NCI-H446 (cell line): ENCODE data around the gene CNKSR2.

Experiments
- DNase-seq, 2 experiments: peaks; one replicate each; lab custom pipeline; 2025; lab: John Stamatoyannopoulos, UW

The CNKSR2 gene

DNA sequence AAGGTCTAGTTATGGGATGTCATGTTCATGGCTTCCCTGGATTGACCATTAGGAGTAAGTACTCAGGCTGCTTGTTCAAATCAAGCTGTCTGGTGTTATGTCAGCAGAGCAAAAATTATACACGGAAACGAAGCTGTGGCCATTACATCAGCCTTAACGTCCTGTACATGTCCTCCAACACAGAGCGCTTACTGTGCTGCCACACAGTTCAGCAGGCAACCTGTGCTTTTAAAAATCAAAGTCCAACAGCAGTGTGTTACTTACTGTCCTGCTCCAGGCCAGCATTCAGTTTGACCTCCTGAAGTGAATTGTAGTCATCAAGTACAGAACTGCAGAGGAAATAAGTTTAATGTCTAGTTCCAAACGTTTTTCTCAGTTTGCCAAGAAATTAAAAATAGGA is 237.9 kb downstream of the CNKSR2 start:
- DNase-seq: no peak

- no peak for DNase-seq
Measured at GRCh38 chrX:21616386-21616785, 242.2 kb downstream of the CNKSR2 start.

DNA sequence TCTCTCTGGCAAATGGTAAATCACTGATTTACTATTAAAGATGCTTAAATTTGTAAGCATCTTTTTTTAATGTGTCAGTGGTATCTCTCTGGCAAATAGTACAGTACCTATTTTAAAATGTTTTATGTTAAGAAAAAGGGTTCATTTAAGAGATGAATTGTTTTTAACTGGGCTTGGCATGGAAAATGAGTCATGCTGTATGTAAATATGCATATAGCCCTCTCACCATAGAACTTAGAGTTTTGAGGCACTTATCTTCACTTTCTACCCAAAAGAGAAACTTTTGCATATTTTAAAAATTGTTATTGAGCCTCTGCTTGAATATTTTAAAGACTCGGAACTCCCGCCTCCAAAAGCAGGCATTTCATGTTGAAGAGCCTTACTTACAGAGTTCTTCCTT is 246.0 kb downstream of the CNKSR2 start:
- no peak for DNase-seq

- DNase-seq: no peak
Measured at GRCh38 chrX:21623778-21624501, 249.7 kb downstream of the CNKSR2 start.

DNA sequence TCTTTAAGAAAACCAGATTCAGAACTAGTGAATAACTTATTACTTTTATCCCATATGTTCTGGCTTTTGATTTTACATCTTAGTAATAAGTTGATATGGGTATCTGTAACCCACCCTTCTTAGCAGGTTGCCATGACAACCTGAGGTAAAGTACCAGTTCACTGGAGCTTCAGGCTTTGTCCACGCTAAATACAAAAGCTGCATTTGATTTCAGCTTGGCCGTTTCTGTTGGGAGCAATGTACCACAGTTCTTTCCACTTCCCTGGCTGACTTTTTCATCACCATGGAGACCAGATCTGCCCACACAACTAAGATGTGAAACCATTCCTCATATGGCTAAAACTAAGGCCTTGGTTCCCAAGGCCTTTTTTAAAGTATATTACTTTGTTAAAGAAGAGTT is 257.8 kb downstream of the CNKSR2 start:
- no peak for DNase-seq

GRCh38 chrX:21638311-21638710 is 264.1 kb downstream of the CNKSR2 start:
- no peak for DNase-seq

DNA sequence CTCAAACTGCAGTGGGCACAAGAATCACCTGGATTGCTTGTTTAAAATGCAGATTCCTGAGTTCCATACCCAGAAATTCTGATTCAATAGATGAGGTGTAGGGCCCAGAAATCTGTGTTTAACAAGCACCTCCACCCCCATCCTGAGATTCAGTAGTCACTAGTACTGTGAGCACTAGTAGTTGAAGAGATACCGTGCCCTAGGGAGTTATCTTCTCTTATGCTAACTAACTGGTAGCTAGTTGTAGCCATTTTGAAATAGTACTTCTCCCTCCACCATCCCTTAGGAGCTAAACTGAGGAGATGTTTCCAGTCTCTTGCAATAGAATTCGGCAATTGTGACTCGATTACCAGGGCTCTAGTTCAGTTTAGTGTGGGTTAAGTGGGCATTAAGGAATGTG is 265.6 kb downstream of the CNKSR2 start:
- DNase-seq: no peak

DNA sequence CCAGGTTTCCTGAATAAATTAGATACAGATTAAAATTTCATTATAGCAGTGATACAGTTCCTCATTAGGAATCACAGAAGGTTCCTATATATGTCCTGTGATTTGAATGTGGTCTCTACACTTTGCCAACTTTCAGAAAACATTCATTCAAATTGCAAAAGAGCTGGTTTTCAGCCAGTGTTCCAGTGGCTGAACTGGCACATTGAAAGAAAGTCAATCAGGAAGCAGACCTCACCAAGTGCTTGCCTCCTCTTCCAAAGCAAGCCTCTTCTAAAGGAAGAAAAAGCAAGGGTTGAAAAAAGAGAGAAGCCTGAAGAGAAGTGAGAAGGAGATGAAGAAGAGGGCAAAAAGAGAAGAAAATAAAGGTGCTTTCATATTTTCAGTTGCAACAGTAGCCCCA is 271.2 kb downstream of the CNKSR2 start:
- peak in 1 of 2 experiments; percentile 30 for DNase-seq

- peak in 1 of 2 experiments; percentile 6 for DNase-seq
Measured at GRCh38 chrX:21645886-21646285, 271.7 kb downstream of the CNKSR2 start.

DNA sequence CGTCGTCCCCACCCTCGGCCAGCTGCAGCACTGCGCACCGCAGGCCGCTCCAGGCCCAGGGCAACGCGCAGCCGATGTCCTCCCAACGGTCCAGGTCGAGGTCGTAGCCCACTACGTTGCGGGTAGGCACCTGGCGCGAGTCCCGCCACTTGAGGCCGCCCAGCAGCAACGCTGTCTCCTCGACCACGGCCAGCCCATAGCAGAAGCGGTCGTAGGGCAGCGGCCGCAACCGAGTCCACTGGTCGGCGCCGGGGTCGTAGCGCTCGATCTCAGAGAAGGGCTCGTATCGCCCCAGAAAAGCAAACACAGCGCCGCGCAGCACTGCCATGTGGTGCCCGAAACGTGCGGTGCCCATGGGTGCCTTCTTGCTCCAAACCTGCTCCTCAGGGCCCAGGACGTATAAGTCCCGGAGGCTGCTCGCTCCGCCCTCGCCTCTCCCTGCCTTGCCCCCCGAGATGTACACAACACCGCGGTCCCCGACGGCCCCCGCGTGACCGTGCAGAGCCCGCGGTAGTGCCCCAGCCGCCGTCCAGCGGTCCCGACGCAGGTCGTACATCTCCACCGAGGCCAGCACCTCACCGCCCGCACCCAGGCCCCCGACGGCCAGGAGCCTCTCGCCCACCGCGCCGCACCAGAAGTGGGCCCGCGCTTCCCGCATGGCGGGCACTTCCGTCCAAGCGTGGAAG is 281.8 kb downstream of the CNKSR2 start:
- DNase-seq: no peak

- DNase-seq: no peak
Measured at GRCh38 chrX:21656587-21657317, 282.5 kb downstream of the CNKSR2 start.

DNA sequence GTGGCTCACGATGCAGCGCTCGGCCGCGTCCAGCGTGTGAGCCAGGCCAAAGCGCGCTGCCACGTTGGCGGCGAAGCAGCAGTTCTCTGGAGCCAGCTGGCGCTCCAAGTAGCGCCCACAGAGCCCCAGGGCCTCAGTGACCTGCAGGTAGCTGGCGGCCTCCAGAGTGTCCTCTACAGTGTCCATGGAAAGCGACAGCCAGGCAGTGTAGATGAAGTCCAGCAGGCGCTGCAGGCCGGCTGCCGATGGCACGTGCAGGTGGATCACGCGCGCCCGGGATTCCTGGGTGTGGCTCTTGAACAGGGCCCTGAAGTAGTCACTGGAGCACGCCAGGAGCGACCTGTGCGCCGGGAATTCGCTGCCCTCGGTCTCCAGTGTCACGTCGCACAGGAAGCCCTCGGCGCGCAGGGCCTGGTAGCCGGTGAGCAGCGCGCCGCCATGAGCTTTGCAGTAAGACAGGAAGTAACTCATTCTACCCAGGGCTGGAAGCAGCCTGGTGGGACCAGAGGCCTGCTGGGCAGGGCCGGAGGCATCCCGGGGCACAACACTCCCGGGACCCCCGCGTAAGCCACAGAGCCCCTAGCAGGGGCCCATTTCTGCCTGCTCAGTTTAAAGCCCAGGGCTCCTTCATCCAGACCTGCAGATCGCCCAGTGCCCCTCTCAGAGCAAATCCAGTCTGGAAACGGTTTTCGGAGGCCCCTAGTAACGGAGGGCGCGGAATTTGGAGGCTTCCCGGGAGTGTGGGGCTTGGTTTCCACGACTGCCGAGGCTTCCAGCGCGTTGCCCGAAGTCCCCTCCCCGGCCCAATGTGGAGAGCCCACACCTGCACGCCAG is 283.3 kb downstream of the CNKSR2 start:
- no peak for DNase-seq

DNA sequence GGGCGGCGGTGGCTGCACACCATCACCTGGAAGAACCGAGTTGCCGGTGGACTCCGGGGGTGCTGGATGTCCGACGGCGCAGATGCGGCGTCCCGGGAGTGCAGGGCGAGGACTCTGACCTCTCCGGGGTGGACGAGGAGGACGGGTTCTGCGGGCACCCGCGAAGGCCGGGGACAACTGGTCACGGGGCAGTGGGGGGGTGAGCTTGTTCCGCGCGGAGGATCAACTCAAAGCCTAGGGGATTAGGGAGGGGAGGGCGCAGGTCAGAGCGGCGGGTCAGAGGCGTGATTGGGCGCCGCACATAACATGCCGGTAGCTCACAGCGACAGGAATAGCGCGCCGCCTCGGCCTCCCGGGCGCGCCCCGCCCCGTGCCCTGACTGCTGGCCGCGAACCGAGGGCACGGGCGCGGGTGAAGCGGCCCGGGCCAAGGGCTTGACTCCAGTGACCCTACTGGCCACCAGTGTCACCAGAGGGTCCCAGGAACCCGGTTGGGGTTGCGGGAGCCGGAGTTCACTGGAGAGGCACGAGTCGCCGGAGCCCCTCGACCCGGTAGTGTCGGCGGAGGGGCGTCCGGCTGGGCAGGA is 284.0 kb downstream of the CNKSR2 start, which contains the start of gene KLHL34:
TSS of gene KLHL34 (minus strand) at position 179 of the 586 bp plus-strand sequence. CDS start 542 bp downstream, outside the sequence.
- DNase-seq: no peak

DNA sequence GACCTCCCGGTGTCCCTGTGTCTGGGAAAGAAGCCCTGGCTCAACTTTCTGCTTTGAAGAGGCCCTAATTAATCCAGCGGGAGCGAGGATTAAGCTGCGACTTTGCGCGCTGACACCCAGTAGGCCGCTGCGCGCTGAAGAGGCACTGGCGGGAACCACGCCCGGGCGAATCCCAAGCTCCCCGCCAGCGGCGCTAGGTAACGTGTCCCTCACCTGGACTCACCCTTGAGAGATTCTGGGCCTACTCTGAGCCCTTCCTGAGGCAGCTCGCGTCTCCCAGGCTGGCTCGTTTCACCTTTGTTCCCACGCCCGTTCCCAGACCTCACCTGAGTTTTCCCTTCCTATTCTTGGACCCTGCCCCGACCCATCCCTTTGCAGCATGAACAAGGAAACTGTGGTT is 284.5 kb downstream of the CNKSR2 start:
- DNase-seq: no peak

DNA sequence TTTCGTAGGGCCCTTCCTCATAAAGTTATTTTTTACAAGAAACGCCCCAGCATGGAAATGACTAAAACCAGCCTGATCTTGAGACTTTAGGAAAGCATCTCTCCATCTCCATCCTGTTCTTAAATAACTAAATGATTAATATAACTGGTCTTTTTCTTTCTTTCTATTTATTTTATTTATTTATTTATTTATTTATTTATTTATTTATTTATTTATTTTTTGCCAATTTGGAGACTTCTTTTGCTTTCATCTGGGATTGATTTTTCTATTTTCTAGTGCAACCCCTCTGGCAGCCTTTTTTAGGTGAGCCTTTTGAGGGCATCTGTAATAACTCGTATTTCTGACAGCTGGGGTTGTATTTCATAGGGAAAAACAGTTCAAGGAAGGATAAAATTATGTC is 285.1 kb downstream of the CNKSR2 start:
- DNase-seq: no peak

DNA sequence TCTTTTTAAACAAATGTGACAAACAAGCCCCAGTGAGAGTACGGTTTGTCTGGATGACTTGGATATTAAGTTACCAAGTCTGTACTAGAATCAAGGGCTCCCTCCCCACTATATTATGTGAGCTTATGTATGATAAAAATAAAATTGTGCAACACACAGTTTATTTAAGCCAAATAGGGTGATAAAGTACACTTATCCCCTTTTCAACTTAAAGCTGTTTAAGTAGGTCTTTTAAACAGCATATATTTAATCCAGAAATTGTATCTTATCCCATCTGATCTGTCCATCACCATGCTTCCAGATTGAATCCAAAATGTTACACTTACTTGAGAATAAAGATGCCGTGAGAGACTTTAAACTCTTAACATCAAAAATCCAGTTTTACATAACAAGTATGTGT is 285.9 kb downstream of the CNKSR2 start:
- no peak for DNase-seq

DNA sequence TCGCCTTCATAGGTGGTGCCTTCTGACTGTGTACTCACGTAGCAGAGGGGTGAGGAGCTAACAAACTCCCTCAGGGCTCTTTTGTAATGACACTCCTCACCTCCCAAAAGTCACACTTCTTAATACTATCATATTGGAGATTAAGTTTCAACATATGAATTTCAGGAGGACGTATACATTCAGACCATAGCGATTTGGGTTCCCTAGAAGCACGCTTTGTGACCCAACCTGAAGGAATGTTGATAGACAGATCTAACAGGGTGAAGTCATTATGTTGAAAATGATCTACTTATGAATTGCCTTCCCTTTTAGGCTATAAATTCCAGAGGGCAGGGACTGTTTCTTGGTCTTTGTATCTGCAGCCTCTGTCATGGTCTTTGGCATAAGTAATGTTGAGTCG is 287.1 kb downstream of the CNKSR2 start:
- DNase-seq: no peak

- no peak for DNase-seq
Measured at GRCh38 chrX:21662761-21663160, 288.5 kb downstream of the CNKSR2 start.

GRCh38 chrX:21666252-21666651 is 292.0 kb downstream of the CNKSR2 start:
- DNase-seq: no peak

GRCh38 chrX:21666679-21667078 is 292.5 kb downstream of the CNKSR2 start:
- DNase-seq: no peak

DNA sequence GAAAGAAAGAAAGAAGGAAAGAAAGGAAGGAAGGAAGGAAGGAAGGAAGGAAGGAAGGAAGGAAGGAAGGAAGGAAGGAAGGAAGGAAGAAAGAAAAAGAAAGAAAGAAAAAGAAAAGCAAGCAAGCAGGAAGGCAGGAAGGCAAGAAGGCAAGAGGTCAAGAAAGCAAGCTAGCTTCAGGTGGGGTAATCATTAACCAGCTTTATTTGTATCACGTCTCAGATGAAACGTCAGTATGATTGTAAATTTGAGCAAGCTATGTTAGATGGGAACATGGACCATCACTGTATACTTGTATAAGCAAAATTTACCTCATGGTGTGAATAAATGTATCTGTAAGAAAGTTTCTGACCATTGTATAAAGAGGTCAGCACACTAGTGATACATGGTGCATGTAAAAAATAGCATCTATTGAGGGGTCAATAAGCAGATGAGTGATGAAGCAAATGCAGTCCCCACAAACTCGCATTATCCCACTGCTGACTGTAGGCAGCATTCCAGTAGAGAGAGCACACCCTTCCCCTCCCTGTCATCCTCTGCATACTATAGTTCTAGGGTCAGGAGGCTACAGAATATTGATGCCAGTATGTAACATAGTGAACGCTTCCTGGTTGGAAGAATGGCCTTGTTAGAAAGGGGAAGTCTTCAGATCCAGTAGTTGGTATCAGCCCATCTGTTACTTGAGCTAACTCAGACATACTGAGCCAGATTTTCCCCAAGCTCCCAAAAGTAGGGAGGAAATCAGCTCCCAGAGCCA is 300.4 kb downstream of the CNKSR2 start:
- no peak for DNase-seq
